Umbilical cord (tissue), 2 donors: ENCODE data around the gene GIGYF1. TPM values are rescaled to one million over a fixed set of nuclear protein-coding genes. Genes with fewer than 3 reads are reported as not detected.
A peak's percentile ranks its signal among the peaks of the same experiment; 100 is the strongest.
"Not testable (repeated sequence)": the region's sequence is repeated elsewhere in the genome, so short reads cannot be mapped to it uniquely, and the experiment has no call there.

ENCODE experiments used
- DNase-seq: peaks from one replicate; pipeline ENCODE4 v3.0.0-alpha.2; 2015; ENCODE audit warnings: low spot score
- total RNA-seq: library from RNA; depleted of rRNA; stranded (reverse); fragments of >200 nt; gene quantifications from one replicate; pipeline ENCODE4 v1.2.3, GENCODE V29; 2014; ENCODE audit warnings: low replicate concordance; ENCODE audit not compliant: insufficient read depth

Gene GIGYF1
- total RNA-seq, 1 donor from 2014 or later, result 14.9 TPM

DNA sequence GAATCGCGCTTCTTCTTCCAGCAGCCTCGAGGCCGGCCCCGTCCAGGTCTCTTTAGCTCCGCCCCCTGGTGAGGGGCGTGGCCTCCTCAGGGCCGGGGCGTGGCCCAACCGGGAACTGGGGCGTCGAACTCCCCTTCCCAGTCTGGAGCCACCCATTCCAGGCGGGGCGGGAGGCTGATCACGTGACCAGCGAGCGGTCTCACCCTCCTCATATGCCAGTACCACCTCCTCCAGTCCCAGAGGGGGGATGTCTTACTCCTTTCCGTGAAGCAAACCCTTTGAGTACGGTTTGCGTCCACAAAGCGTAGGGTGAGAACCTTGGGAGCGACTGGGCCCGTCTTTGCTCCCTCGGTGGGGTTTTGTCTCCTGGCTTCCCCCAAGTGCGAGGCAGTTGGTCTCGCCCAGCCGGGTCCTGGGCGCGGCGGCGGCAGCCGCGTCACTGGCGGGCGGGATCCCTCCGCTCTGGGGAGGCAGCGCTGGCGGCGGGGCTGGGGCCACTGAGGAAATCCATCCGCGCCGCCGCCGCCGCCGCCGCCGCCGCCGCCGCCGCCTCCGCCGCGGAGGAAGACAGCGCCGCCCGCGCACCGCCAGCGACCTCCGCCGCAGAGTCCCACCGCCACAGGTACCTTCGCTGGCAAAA lies 20.6 kb downstream of the GIGYF1 start, which contains the start of gene GNB2:
Gene GNB2 (plus strand): TSS at position 439 of the 640 bp plus-strand sequence. CDS start 2,526 bp downstream, outside the sequence.
- DNase-seq, result peak; percentile 99

DNA sequence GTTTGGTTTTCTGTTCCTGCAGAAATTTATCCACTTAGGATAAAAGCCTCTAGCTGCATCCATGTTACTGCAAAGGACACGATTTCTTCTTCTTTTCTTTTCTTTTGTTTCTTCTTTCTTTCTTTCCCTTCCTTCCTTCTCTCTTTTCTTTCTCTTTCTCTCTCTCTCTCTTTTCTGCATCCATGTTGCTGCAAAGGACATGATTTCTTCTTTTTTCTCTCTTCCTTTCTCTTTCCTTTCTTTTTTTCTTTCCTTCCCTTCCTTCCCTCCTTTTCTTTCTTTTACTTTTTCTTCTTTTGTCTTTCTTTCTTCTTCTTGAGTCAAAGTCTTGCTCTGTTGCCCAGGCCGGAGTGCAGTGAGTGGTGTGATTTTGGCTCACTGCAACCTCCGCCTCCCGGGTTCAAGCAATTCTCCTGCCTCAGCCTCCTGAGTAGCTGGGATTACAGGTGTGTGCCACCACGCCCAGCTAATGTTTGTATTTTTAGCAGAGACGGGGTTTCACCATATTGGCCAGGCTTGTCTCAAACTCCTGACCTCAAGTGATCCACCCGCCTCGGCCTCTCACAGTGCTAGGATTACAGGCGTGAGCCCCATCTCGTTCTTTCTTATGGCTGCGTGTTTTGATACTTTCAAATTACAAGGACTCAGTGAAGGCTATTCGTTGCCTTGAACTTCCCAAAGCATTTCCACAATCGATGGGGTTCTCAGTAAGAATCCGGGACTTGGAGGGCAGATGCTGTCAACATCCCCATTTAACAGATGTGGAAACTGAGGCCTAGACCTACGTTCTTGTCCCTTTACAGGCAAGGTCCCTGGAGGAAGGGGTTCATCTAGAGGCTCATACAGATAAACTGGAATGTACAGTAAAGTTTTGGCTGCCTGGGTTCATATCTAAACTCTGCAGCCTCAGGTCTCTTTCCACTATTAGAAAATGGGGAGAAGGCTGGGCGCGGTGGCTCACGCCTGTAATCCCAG lies 22.4 kb downstream of the GIGYF1 start:
- DNase-seq, result no peak

GRCh38 chr7:100670074-100670473 lies 24.0 kb downstream of the GIGYF1 start:
- DNase-seq, result no peak

DNA sequence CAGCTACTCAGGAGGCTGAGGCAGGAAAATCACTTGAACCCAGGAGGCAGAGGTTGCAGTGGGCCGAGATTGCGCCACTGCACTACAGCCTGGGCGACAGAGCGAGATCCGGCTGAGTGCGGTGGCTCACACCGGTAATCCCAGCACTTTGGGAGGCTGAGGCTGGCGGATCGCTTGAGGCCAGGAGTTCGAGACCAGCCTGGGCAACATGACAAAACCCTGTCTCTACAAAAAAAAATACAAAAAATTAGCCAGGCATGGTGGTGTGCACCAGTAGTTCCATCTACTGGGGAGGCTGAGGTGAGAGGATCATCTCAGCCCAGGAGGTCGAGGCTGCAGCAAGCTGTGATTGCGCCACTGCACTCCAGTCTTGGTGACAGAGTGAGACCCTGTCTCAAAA lies 24.9 kb downstream of the GIGYF1 start:
- DNase-seq, result not testable (repeated sequence)

- DNase-seq, result no peak
Measured at GRCh38 chr7:100668069-100668449, 26.0 kb downstream of the GIGYF1 start.

- no peak for DNase-seq
Measured at GRCh38 chr7:100667331-100668068, 26.6 kb downstream of the GIGYF1 start.

GRCh38 chr7:100665168-100665726 lies 28.8 kb downstream of the GIGYF1 start:
- DNase-seq, result no peak

DNA sequence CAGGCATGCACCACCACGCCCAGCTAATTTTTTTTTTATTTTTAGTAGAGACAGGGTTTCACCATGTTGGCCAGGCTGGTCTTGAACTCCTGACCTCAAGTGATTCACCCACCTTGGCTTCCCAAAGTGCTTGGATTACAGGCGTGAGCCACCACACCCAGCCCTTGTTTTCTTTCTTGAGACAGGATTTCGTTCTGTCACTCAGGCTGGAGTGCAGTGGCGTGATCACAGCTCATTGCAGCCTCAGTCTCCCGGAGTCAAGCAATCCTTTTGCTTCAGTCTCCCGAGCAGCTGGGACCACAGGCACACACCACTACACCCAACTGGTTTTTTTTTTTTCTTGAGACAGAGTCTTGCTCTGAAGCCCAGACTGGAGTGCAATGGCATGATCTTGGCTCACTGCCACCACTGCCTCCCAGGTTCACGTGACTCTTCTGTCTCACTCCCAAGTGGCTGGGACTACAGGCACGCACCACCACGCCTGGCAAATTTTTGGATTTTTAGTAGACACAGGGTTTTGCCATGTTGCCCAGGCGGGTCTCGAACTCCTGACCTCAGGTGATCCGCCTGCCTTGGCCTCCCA lies 31.8 kb downstream of the GIGYF1 start:
- DNase-seq, result not testable (repeated sequence)

GRCh38 chr7:100655908-100656674 lies 38.0 kb downstream of the GIGYF1 start, which contains the start of gene ACTL6B:
ACTL6B (minus strand) TSS chr7:100656448; CDS start chr7:100656354, 94 bp downstream.
- peak; percentile 63 for DNase-seq

- no peak for DNase-seq
Measured at GRCh38 chr7:100654908-100655831, 38.9 kb downstream of the GIGYF1 start.

DNA sequence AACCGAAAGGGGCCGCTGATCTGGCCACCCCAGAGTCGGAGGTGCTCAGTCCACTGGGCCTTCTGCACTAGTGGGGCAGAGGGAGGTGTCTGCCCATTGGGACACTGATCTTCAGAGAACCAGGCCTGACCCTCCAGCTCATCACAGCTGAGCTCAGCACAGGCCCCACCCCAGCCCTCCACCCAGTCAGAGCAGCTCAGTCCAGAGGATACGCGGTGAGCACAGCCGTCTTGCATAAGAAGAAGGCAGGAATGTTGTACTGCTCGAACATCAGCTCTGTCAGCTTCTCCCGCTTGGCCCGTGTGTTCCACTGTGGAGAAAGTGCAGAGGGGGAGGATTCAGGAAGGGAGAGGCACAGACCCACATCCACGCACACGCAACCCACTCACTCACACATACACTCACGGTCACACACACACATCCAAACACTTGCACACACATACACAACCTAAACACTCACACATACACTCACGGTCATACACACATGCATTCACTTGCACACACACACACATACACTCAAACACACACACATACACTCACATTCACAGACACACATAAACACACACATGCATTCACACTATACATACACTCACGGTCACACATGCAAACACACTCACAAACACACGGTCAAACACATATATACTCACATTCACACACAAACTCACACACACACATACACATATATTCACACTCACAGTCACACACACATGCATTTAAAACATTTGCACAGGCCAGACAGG lies 44.1 kb downstream of the GIGYF1 start:
- peak; percentile 70 for DNase-seq

DNA sequence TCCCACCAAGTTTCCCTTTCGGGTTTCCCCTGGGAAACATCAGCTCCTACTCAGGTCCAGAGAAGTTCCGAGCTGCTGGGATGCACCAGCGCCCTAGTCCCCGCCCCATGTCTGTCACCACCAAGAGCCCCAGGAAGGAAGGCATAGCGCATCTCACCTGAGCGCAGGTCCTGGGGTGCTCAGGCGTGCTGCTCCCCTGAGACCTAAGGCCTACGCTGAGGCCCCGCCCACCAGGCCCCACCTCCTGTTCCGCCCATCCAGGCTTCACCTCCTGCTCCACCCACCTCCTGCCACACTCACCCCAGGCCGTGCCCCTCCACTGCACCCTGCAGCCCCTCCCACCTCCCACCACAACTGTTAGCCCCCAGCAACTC lies 51.5 kb downstream of the GIGYF1 start:
- DNase-seq, result no peak

- DNase-seq, result no peak
Measured at GRCh38 chr7:100641860-100642533, 52.1 kb downstream of the GIGYF1 start.

- no peak for DNase-seq
Measured at GRCh38 chr7:100641463-100641859, 52.6 kb downstream of the GIGYF1 start, which contains the start of gene TFR2. TFR2 (minus strand) TSS chr7:100641552; CDS start chr7:100641509, 43 bp downstream.

GRCh38 chr7:100640517-100641440 lies 53.3 kb downstream of the GIGYF1 start:
- DNase-seq, result no peak

DNA sequence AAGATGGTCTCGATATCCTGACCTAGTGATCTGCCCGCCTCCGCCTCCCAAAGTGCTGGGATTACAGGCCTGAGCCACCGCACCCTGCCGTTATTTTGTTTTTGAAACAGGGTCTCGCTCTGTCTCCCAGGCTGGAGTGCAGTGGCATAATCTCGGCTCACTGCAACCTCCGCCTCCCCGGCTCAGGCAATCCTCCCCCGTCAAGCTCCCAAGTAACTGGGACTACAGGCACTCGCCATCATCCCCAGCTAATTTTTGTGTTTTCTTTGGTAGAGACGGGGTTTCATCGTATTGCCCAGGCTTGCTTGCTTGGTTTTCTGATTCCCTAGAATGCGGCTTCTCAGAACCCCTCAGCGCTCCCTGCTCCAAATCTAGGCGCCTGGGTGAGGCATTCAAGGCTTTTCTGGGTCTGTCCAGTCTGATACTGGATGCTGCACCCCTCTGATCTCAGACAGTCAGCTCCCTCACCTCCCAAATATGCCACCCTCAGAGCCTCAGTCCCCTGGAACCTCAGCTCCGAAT lies 54.0 kb downstream of the GIGYF1 start:
- DNase-seq, result no peak
